ENCODE data around the gene IL15. TPM values are rescaled to one million over a fixed set of nuclear protein-coding genes. Genes with fewer than 3 reads are reported as not detected.

IL15 gene
- total and polyA plus RNA-seq, 2 of the 8 experiments (the other 6 are each of a cell fraction or from before 2014, with no cell fraction given) = 0.30 to 0.61 TPM

- peaks cover 8% of the 10 kb centered on the region for H3K23me2 ChIP-seq (ENCODE audit: low read depth, low read length)
- FAIRE-seq = no peak
- H3K9me3 ChIP-seq (ENCODE audit: insufficient read depth in 2 of 2, low read depth in 1 of 2, low read length in 1 of 2) = no peaks in the 10 kb centered on the region
- no peak overlapping the region for H2BK120ac ChIP-seq (replicated peaks; ENCODE audit: low read depth, low read length)
- no peak overlapping the region for H3K23ac ChIP-seq (ENCODE audit: insufficient read length)
- no peak overlapping the region for H3K18ac ChIP-seq (ENCODE audit: extremely low read depth, low read length)
- no peak for DNase-seq (ENCODE audit: low read depth in 1 of 2, low spot score in 2 of 2)
- H3K27ac ChIP-seq (ENCODE audit: low read depth, low read length) = no peak overlapping the region
- no peak overlapping the region for H2BK20ac ChIP-seq (ENCODE audit: low read length)
- H2BK15ac ChIP-seq (ENCODE audit: low read length) = no peak overlapping the region
- no peak overlapping the region for H2BK5ac ChIP-seq (ENCODE audit: low read depth, low read length)
- H3K9ac ChIP-seq (replicated peaks in 1 of 4; ENCODE audit: extremely low read depth in 1 of 4, low read depth in 3 of 4, low read length in 3 of 4) = no peak overlapping the region
- ChIA-PET POLR2A (ENCODE audit: partially characterized antibody) (no interaction called here), CTCF (ENCODE audit: partially characterized antibody) (interaction anchor here (0.7 to 3.5 kb wide), 3 partner anchors 17 to 331 kb away, joined by 3 to 12 read pairs (median 3); no protein-coding TSS in a partner anchor)
- no peak overlapping the region for H4K8ac ChIP-seq (ENCODE audit: extremely low read depth, insufficient read depth, low read length)
- H4K20me1 ChIP-seq (replicated peaks in 1 of 2; ENCODE audit: control insufficient read depth in 1 of 2, insufficient read depth in 2 of 2, low read length in 2 of 2) = no peaks in the 10 kb centered on the region
- no peak overlapping the region for H2AFZ ChIP-seq (ENCODE audit: low read length)
- H3K14ac ChIP-seq (ENCODE audit: insufficient read length) = no peak overlapping the region
- peaks cover 1 to 20% (median 14%) of the 10 kb centered on the region in 4 experiments; a peak in 6 of 7 replicates for H3K27me3 ChIP-seq (replicated peaks in 1 of 4; ENCODE audit: control insufficient read depth in 3 of 4, extremely low read depth in 1 of 4, insufficient read depth in 3 of 4, low read length in 3 of 4)
- peaks cover 0 to 4% (median under 1%) of the 10 kb centered on the region in 4 experiments; a peak in 2 of 7 replicates for H3K4me1 ChIP-seq (replicated peaks in 1 of 4; ENCODE audit: control insufficient read depth in 3 of 4, insufficient read depth in 4 of 4, low read length in 3 of 4)
- no peak overlapping the region for H2BK12ac ChIP-seq (ENCODE audit: low read depth, low read length)
- no peak overlapping the region; a peak in 1 of 4 replicates for H3K4me2 ChIP-seq (ENCODE audit: insufficient read depth in 1 of 2, low read depth in 2 of 2, low read length in 2 of 2)
- no peaks in the 10 kb centered on the region for H3K79me2 ChIP-seq (ENCODE audit: control insufficient read depth in 1 of 2, insufficient read depth in 2 of 2, low read length in 2 of 2)
- WGBS, 2 experiments (ENCODE audit: extremely low coverage in 1 of 2, insufficient coverage in 1 of 2, insufficient read length in 1 of 2, insufficient replicate concordance in 2 of 2, low coverage in 1 of 2, low lambda C conversion rate in 2 of 2, missing lambda C conversion rate in 1 of 2) = 94% methylated on average over 2 of the region's 2 CpGs; no CpG with 5 or more reads in 1 of the 2 experiments
- H4K91ac ChIP-seq (replicated peaks; ENCODE audit: insufficient read length, low read length) = no peak overlapping the region
- H3K4me3 ChIP-seq (ENCODE audit: extremely low read depth in 1 of 4, insufficient read depth in 2 of 4, low read depth in 3 of 4, low read length in 4 of 4) = no peak overlapping the region
- no peak overlapping the region for H3K56ac ChIP-seq (replicated peaks; ENCODE audit: insufficient read length, low read depth, low read length)
- no peak overlapping the region for H4K5ac ChIP-seq (ENCODE audit: insufficient read length, low read depth, low read length)
- H3K79me1 ChIP-seq (ENCODE audit: low read depth, low read length) = no peaks in the 10 kb centered on the region
- no peak overlapping the region for H3K4ac ChIP-seq (replicated peaks; ENCODE audit: insufficient read length, low read depth, low read length)
- H2AK5ac ChIP-seq (ENCODE audit: low read depth, low read length) = no peak overlapping the region
- H3K36me3 ChIP-seq (ENCODE audit: control insufficient read depth in 2 of 4, insufficient read depth in 4 of 4, low read length in 3 of 4) = no peaks in the 10 kb centered on the region
- TF ChIP-seq POU5F1 (IDR thresholded peaks at IDR 0.05; ENCODE audit: low read depth, low read length) = no peak
- no peak for TF ChIP-seq JUND (IDR thresholded peaks at IDR 0.05; ENCODE audit: low read length)
- no peak for TF ChIP-seq HDAC2 (IDR thresholded peaks at IDR 0.05; ENCODE audit: borderline replicate concordance in 1 of 2, low read depth in 2 of 2, low read length in 2 of 2)
- no peak for TF ChIP-seq NRF1 (IDR thresholded peaks at IDR 0.05; ENCODE audit: low read depth, low read length)
- TF ChIP-seq SIX5 (IDR thresholded peaks at IDR 0.05; ENCODE audit: low read depth, low read length) = no peak
- TF ChIP-seq, protein P1, sequence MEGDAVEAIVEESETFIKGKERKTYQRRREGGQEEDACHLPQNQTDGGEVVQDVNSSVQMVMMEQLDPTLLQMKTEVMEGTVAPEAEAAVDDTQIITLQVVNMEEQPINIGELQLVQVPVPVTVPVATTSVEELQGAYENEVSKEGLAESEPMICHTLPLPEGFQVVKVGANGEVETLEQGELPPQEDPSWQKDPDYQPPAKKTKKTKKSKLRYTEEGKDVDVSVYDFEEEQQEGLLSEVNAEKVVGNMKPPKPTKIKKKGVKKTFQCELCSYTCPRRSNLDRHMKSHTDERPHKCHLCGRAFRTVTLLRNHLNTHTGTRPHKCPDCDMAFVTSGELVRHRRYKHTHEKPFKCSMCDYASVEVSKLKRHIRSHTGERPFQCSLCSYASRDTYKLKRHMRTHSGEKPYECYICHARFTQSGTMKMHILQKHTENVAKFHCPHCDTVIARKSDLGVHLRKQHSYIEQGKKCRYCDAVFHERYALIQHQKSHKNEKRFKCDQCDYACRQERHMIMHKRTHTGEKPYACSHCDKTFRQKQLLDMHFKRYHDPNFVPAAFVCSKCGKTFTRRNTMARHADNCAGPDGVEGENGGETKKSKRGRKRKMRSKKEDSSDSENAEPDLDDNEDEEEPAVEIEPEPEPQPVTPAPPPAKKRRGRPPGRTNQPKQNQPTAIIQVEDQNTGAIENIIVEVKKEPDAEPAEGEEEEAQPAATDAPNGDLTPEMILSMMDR (IDR thresholded peaks at IDR 0.05; ENCODE audit: control extremely low read depth in 1 of 3, insufficient read depth in 1 of 3, low read depth in 1 of 3, low read length in 3 of 3) = no peak
- TF ChIP-seq RNF2 (IDR thresholded peaks at IDR 0.05; ENCODE audit: borderline replicate concordance, low read depth, low read length, missing control alignments, poor library complexity, severe bottlenecking) = no peak
- TF ChIP-seq RBBP5 (IDR thresholded peaks at IDR 0.05; ENCODE audit: borderline replicate concordance, low read depth, low read length) = no peak
- no peak for TF ChIP-seq BCL11A (IDR thresholded peaks at IDR 0.05; ENCODE audit: low read depth in 2 of 2, low read length in 2 of 2)
- TF ChIP-seq ZNF274 (IDR thresholded peaks at IDR 0.05; ENCODE audit: borderline replicate concordance, extremely low read depth, low read length) = no peak
- no peak for TF ChIP-seq TEAD4 (IDR thresholded peaks at IDR 0.05; ENCODE audit: low read depth, low read length)
Measured at GRCh38 chr4:141638230-141638629, 1.8 kb downstream of the IL15 start.

Data from H1 (cell line).